NCI-H446 treated with DMSO at 0.1 percent for 48 hours (cell line): ENCODE data around the gene STX16.

Experiments used
- DNase-seq: peaks from one replicate; lab custom pipeline; 2025; lab: John Stamatoyannopoulos, UW

STX16 gene

GRCh38 chr20:58677079-58677604 is 26.1 kb downstream of the STX16 start:
- no peak for DNase-seq

DNA sequence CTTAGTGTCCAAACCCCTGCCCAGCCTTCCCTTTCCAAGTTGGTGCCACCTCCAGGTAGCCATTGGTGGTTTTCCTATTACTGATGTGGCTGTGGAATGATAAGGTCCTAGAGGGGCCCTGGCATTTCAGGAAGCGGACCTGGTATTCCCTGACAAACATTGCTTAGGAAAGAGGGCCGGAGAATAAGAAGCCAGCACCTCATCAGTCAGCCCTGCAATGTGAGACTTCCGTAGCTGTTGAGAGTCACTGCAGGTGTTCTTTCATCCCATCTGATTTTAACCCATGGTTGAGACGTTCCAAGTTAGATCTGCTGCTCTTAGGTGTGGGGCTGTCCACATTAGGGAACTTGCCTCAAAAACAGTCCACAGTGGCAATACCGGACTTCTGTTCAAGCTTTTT is 26.7 kb downstream of the STX16 start:
- DNase-seq: no peak

DNA sequence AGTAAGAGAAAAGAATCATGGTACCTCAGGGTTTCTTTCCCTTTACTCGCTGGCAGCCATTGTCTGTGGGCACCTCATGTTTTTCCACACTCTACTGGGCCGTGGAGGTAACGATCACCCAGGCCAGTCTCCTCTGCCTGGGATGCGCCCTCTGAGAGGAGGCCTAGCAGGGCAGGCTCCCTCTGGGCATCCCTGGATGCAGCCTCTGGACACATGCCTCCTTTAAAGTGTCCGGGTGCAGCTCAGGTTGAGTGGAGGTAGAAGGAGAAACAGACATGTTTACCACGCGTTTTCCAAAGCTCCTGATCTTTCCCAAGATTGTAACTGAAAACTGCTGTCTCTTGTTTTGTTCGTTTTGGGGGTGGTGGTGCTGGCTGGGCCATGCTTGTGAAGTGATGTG is 27.7 kb downstream of the STX16 start:
- DNase-seq: no peak

- DNase-seq: no peak
Measured at GRCh38 chr20:58682656-58683531, 31.8 kb downstream of the STX16 start.

DNA sequence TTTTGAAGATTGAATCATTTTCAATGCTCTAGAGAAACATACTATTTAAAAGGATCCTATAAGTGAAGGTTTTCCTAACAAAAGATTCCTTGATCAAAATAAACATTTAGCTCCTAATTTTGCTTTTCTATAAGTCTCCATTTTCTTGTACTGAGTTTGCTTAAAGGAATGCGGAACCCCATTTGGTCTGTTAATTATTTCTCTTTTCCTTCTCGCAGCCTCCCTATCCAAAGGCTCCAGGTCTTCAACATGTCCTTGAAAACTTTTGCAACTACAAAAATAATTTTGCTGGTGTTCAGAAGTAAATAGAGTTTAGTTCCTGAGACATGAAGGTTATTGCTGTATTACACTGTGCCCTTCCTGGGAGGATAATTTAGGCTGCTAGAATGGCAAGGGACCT is 33.2 kb downstream of the STX16 start:
- DNase-seq: no peak

- no peak for DNase-seq
Measured at GRCh38 chr20:58685988-58686387, 34.9 kb downstream of the STX16 start.

GRCh38 chr20:58688414-58688813 is 37.3 kb downstream of the STX16 start:
- DNase-seq: no peak

GRCh38 chr20:58688840-58689239 is 37.8 kb downstream of the STX16 start:
- DNase-seq: no peak

DNA sequence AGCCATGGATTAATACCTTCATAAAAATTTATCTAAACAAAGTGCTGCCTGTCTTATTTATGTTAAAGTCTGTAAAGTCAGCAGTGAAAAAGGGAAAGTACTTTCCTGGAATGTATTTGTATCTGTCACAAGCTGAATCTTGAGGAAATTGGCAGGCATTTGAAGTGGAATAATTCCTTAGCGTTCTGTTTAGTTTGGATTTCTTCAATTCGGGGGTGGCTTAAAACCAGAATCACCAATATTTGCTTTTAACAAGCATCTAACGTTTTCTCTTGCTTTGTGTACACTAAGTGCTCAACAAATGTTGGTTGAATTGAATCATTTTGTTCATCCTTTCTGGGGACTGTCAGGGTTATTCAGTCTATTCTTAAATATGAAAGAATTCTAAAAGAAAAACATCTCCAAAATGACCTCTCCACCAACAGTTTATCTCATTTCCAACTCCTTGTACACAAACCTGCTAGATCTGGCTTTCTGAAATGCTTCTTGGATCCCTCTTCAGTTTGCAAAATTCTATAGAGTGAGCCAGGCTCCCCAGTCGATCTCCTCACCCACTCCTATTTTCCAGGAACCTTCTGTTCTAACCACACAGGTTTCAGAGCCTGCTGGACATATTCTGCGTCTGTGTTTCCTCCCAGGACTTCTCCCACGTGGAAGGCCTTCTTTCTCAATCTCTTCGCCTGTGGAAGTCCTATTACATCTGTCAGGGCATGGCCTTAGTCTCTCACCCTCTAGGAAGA is 39.5 kb downstream of the STX16 start:
- DNase-seq: no peak

GRCh38 chr20:58691773-58692578 is 40.9 kb downstream of the STX16 start:
- DNase-seq: no peak

DNA sequence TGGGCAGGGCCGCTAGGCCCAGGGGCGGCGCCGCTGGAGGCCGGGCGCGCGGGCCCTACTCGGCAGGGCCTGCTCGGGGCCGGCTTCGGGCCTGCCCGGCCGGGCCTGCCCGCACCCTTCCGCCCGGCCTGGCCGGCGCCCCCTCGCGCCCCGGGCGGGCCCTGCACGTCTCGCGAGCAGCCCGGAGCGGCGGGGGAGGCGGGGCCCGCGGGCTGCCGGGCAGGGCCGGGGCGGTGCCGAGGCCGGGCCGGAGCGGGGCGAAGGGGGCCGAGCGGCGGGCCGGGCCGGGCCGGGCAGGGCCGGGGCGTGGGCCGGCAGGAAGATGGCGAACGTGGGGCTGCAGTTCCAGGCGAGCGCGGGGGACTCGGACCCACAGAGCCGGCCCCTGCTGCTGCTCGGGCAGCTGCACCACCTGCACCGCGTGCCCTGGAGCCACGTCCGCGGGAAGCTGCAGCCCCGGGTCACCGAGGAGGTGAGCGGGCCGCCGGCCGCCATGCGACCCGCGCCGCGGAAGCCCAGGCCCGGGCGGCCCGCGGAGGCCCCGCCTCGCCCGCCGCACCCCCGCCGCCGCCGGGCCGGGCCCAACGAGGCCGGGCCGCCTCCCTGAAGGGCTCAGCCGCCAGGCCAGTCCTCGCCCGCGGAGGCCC is 41.6 kb downstream of the STX16 start, which contains the start of gene NPEPL1:
TSS of gene NPEPL1 (plus strand) at position 222 of the 647 bp plus-strand sequence. CDS start at position 323, 101 bp downstream.
- no peak for DNase-seq

DNA sequence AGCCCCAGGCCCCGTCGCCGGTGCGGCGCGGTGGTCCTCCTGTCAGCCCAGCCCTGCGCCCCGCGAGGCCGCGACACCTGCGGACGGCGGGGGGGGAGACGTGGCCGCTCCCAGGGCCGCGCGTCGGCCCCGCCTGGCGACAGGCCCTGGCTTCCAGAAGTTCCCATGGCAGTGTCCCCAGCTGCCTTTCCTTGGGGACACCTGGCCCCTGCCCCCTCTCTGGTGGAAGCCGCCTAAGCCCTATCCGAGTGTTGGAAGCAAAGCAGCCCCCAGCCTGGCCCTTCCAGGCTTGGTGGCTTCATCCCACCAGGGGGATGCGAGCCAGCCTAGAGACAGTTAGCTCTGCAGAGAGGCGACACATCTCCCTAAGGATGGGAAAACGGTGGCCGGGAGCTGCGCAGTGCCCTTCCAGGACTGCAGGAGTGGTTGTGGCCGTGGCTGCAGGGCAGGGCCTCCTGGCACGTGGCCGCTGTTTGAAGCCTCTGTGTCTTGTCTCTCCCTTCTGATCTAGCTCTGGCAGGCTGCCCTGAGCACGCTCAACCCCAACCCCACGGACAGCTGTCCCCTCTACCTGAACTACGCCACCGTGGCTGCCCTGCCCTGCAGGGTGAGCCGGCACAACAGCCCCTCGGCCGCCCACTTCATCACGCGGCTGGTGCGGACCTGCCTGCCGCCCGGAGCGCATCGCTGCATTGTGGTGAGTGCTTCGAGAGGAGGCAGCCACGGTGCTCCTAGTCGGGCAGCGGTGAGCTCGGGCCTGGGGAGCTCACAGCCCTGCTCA is 42.3 kb downstream of the STX16 start:
- DNase-seq: no peak

- no peak for DNase-seq
Measured at GRCh38 chr20:58694241-58695083, 43.4 kb downstream of the STX16 start.

DNA sequence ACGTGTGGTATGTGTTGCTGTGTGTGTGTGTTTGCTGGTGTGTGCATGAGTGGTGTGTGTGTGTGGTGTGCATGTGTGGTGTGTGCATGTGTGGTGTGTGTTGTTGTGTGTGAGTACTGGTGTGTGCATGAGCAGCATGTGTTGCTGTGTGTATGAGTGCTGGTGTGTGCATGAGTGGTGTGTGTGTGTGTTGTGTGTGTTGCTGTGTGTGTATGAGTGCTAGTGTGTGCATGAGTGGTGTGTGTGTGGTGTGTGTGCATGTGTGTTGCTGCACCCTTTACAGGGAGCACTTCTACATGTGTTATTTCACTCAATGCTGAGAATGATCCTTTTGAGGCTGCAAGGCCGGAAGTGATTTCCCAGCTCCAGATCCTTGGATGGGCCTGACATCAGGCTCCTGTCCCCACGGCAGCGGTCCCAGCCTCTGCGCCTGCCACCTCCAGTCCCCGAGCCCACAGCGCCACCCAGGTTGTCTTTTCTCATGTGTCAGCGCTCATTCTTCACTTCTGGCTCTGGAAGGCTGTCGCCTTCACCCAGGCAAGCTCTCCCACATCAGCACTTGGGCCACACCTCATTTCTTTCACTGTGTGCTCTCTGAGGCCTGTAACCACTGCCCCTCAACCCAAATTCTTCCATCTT is 44.1 kb downstream of the STX16 start:
- no peak for DNase-seq

GRCh38 chr20:58695895-58696375 is 44.9 kb downstream of the STX16 start:
- DNase-seq: no peak

- no peak for DNase-seq
Measured at GRCh38 chr20:58696411-58696961, 45.4 kb downstream of the STX16 start.

DNA sequence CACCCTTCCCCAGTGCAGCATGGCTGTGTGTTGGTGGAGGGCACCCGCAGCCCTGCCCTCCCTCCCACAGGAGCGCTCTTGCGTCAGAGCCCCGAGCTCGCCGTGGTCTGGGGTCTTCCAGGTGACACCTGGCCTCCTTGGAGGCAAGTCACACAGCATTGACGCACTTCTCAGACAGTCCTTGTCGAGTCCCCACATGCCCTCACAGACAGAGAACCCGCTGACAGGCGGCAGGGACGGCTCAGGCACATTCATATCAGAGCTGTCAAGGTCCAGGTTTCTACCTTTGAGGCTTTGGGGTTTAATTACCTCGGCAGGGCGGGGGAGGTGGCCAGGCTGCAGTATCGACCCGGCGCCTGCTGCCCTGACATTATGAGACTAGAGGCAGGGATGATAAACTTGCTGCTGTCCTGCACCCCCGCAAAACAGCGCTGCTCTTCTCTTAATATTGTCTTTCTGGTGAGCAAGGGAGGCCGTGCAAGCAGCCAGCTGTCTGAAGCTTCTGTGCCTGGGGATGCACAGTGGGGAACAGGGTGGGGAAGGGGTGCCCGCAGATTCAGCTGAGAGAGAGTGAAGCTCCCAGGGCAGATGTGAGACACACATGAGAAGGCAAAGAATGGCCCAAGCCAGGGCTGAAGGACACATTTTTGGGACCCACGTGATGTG is 46.3 kb downstream of the STX16 start:
- DNase-seq: no peak
